SK-N-SH treated with all-trans-retinoic acid at 6 μM for 48 hours (cell line): ENCODE data around the gene CDK5R1.

Experiments used
- ATAC-seq: fragments of 200-7000 bp; cut with Tn5 transposase; 3 replicates; pipeline ENCODE4 v1.9.1; 2020; ENCODE audit warnings: mild to moderate bottlenecking, moderate library complexity
- BACH2 ChIP-seq: fragments of 250-450 bp; sonication (Bioruptor Pico); IDR thresholded peaks from 2 replicates; pipeline ENCODE4 v1.9.0; 2021; ENCODE audit warnings: mild to moderate bottlenecking, borderline replicate concordance
- CREB5 ChIP-seq: fragments of 250-450 bp; sonication (Bioruptor Pico); IDR thresholded peaks from 2 replicates; pipeline ENCODE4 v1.5.1; 2020; ENCODE audit warnings: low read depth, mild to moderate bottlenecking, moderate library complexity
- CSDC2 ChIP-seq: fragments of 250-450 bp; sonication (Bioruptor Pico); IDR thresholded peaks from 2 replicates; pipeline ENCODE4 v1.5.0; 2020; ENCODE audit warnings: mild to moderate bottlenecking, moderate library complexity
- CSRNP3 ChIP-seq: fragments of 250-450 bp; sonication (Bioruptor Pico); IDR thresholded peaks from 2 replicates; pipeline ENCODE4 v1.5.1; 2021; ENCODE audit warnings: mild to moderate bottlenecking, moderate library complexity
- ESRRG ChIP-seq: fragments of 250-450 bp; sonication (Bioruptor Pico); IDR thresholded peaks from 2 replicates; pipeline ENCODE4 v1.6.1; 2021; ENCODE audit warnings: mild to moderate bottlenecking
- GLIS3 ChIP-seq: fragments of 250-450 bp; sonication (Bioruptor Pico); IDR thresholded peaks from 2 replicates; pipeline ENCODE4 v1.5.0; 2020; ENCODE audit warnings: mild to moderate bottlenecking, moderate library complexity
- ISL1 ChIP-seq: fragments of 250-450 bp; sonication (Bioruptor Pico); IDR thresholded peaks from 2 replicates; pipeline ENCODE4 v2.1.2; 2022; ENCODE audit warnings: mild to moderate bottlenecking, moderate library complexity
- OSR1 ChIP-seq: fragments of 250-450 bp; sonication (Bioruptor Pico); IDR thresholded peaks from 2 replicates; pipeline ENCODE4 v1.8.0; 2022; ENCODE audit warnings: moderate library complexity, mild to moderate bottlenecking, inconsistent platforms
- PATZ1 ChIP-seq: fragments of 250-450 bp; sonication (Bioruptor Pico); IDR thresholded peaks from 2 replicates; pipeline ENCODE4 v1.8.0; 2020; ENCODE audit warnings: mild to moderate bottlenecking, moderate library complexity, borderline replicate concordance
- POU6F1 ChIP-seq: fragments of 250-450 bp; sonication (Bioruptor Pico); IDR thresholded peaks from 2 replicates; pipeline ENCODE4 v1.8.0; 2021; ENCODE audit warnings: low read depth, mild to moderate bottlenecking, moderate library complexity, borderline replicate concordance
- RARB ChIP-seq: fragments of 250-450 bp; sonication (Bioruptor Pico); IDR thresholded peaks from 2 replicates; pipeline ENCODE4 v1.8.0; 2021; ENCODE audit warnings: mild to moderate bottlenecking, moderate library complexity
- TCF4 ChIP-seq: fragments of 250-450 bp; sonication (Bioruptor Pico); IDR thresholded peaks from 2 replicates; pipeline ENCODE4 v1.8.0; 2021; ENCODE audit warnings: mild to moderate bottlenecking, moderate library complexity, borderline replicate concordance
- TOX ChIP-seq: fragments of 250-450 bp; sonication (Bioruptor Pico); IDR thresholded peaks from 2 replicates; pipeline ENCODE4 v1.8.0; 2021; ENCODE audit warnings: mild to moderate bottlenecking, moderate library complexity, borderline replicate concordance
- TSHZ2 ChIP-seq: fragments of 250-450 bp; sonication (Bioruptor Pico); IDR thresholded peaks from 2 replicates; pipeline ENCODE4 v1.5.0; 2020; ENCODE audit warnings: mild to moderate bottlenecking, moderate library complexity
- ZC3H10 ChIP-seq: fragments of 250-450 bp; sonication (Bioruptor Pico); IDR thresholded peaks from 2 replicates; pipeline ENCODE4 v1.5.1; 2021; ENCODE audit warnings: mild to moderate bottlenecking, moderate library complexity
- ZFP3 ChIP-seq: fragments of 250-450 bp; sonication (Bioruptor Pico); IDR thresholded peaks from 2 replicates; pipeline ENCODE4 v1.5.0; 2020; ENCODE audit warnings: mild to moderate bottlenecking, moderate library complexity
- ZNF565 ChIP-seq: fragments of 450-650 bp; formaldehyde crosslinking; conservative IDR thresholded peaks from 2 replicates; pipeline ENCODE4 v1.5.0; 2020; ENCODE audit warnings: low read depth, mild to moderate bottlenecking, moderate library complexity

Gene CDK5R1

GRCh38 chr17:32489320-32490100 is 2.7 kb downstream of the CDK5R1 start:
- no peak for TF ChIP-seq GLIS3 (CRISPR knock-in tag)
- no peak for TF ChIP-seq ZNF565
- no peak for TF ChIP-seq PATZ1 (CRISPR knock-in tag)
- TF ChIP-seq TSHZ2 (CRISPR knock-in tag) = no peak
- no peak for TF ChIP-seq ZC3H10 (CRISPR knock-in tag)
- no peak for TF ChIP-seq CREB5
- TF ChIP-seq ESRRG (CRISPR knock-in tag) = no peak
- no peak for ATAC-seq

- TF ChIP-seq BACH2 = no peak
- TF ChIP-seq ZC3H10 (CRISPR knock-in tag) = no peak
- no peak for TF ChIP-seq POU6F1 (CRISPR knock-in tag)
- TF ChIP-seq ESRRG (CRISPR knock-in tag) = no peak
- no peak for TF ChIP-seq RARB
- TF ChIP-seq CREB5 = no peak
- no peak for TF ChIP-seq CSDC2
- TF ChIP-seq TCF4 (CRISPR knock-in tag) = no peak
- TF ChIP-seq TOX (CRISPR knock-in tag) = no peak
- TF ChIP-seq ISL1 (CRISPR knock-in tag) = no peak
- no peak for ATAC-seq
These were observed 3.3 kb downstream of the CDK5R1 start for GRCh38 chr17:32490101-32490482.

- ATAC-seq = no peak
- TF ChIP-seq ZFP3 (no peak), ZC3H10 (CRISPR knock-in tag) (no peak), CSRNP3 (no peak), ISL1 (CRISPR knock-in tag) (no peak), ZNF565 (no peak), GLIS3 (CRISPR knock-in tag) (no peak), RARB (no peak), TSHZ2 (CRISPR knock-in tag) (no peak), OSR1 (CRISPR knock-in tag) (no peak), TOX (CRISPR knock-in tag) (no peak)
These were observed 4.8 kb downstream of the CDK5R1 start for GRCh38 chr17:32491371-32492263.
